DMS114 treated with DMSO at 0.1 percent for 48 hours (cell line): Measurements from ENCODE around the gene MRAP2.

ENCODE experiments used
- DNase-seq: peaks from one replicate; lab custom pipeline; 2025; ENCODE audit not compliant: unreplicated experiment; lab: John Stamatoyannopoulos, UW

The MRAP2 gene

GRCh38 chr6:84033523-84034451 lies at the start of gene MRAP2:
TSS of gene MRAP2 (plus strand) at chr6:84033772. CDS start at chr6:84055319, 21,547 bp downstream.
- DNase-seq: no peak

- DNase-seq: no peak
These were observed 49.2 kb upstream of the MRAP2 start for GRCh38 chr6:83984411-83984810.

GRCh38 chr6:83985308-83985713 lies 48.3 kb upstream of the MRAP2 start:
- DNase-seq: no peak

DNA sequence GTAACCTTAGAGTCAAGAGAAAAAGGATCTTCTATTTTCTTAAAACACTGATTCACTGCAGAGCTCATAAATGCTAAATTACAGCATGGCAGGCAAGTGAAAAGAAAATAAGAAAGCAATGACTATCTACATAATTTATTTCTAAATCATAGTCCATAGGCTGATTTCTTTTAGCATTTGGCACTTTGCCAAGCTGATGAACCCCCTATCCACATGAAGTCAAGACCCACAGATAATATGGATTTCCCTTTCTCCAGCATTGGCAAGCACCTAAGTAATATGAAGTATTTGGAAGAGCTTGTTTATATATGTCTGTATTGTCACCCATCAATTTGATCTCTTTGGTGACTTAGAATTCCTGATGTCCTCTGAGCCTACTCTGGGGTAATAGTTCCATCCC lies 47.9 kb upstream of the MRAP2 start:
- no peak for DNase-seq

GRCh38 chr6:83998021-83998584 lies 35.5 kb upstream of the MRAP2 start:
- no peak for DNase-seq

DNA sequence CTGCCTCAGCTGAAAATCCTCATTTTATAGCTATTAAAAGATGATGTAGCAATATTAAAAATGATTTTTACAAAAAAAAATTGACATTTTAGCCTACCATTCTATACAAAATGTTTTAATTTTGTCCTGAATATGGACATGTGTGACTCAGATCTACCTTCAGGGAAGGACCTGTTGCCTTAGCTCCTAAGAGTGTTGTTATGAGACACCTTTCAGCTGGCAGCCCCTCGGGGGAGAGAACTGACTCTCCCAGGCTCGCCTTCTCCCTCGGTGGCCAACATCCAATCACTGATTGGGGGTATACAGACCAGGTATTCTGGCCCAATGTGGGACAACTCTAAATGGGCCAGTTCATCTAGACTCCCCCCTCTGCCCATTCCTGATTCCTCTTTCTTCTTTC lies 32.5 kb upstream of the MRAP2 start:
- no peak for DNase-seq

DNA sequence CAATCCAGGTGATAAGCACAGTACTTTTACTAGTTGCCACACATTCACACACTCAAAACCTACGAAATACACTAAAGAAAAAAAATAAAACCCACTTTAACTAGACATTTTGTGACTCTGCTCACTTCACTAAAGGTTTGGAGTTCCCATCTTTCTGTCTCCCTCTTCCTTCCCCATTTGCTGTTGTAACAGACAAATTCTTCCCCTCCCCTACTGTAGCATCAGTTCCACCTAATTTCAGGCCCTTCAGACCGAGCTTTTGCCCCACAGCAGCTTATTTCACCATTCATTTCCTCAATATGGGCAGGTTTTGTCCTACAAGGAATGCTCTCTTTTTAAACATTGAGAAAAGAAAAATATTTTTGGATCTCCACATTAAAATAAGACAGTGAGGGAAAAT lies 31.3 kb upstream of the MRAP2 start:
- no peak for DNase-seq

- no peak for DNase-seq
These were observed 30.4 kb upstream of the MRAP2 start for GRCh38 chr6:84003131-84003530.

GRCh38 chr6:84003654-84004053 lies 29.9 kb upstream of the MRAP2 start:
- no peak for DNase-seq

GRCh38 chr6:84007871-84008270 lies 25.7 kb upstream of the MRAP2 start:
- DNase-seq: no peak

DNA sequence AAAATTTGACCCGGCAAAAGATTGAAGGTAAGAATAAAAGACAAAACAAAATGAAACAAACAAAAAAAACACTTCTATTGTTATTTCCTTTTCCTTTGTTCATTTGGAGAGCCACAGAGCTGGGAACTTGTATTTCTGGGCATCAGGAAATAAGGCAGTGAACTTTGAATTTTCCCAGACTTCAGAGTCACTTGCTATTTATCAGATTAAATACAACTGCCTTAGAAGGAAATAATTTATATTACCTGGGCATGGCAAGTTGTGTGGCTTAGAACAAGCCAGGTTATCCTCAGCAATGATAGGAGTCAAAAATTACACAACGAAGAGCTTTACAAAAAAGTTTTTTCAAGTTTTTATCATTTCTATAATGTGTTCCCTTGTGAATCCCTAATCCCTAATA lies 20.2 kb upstream of the MRAP2 start:
- no peak for DNase-seq

GRCh38 chr6:84013931-84014330 lies 19.6 kb upstream of the MRAP2 start:
- no peak for DNase-seq

DNA sequence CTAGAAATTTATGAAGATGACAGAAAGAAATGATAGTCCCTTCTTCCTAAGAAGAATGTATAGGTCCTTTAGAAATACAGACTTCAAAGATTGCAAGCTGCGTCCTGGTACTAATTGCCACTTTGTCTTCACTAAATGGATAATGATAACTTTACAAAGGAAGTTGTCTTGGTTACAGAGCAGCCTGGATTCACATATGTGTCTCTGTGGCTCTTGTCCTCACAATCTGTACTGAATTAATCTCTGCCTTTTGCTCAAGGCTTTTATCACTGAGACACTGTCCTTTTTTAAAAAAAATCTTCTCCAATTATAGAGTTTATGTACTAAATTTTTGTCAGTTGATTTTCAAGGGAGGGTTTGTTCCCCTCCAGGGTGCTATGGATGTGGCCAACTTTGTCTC lies 17.5 kb upstream of the MRAP2 start:
- DNase-seq: no peak

DNA sequence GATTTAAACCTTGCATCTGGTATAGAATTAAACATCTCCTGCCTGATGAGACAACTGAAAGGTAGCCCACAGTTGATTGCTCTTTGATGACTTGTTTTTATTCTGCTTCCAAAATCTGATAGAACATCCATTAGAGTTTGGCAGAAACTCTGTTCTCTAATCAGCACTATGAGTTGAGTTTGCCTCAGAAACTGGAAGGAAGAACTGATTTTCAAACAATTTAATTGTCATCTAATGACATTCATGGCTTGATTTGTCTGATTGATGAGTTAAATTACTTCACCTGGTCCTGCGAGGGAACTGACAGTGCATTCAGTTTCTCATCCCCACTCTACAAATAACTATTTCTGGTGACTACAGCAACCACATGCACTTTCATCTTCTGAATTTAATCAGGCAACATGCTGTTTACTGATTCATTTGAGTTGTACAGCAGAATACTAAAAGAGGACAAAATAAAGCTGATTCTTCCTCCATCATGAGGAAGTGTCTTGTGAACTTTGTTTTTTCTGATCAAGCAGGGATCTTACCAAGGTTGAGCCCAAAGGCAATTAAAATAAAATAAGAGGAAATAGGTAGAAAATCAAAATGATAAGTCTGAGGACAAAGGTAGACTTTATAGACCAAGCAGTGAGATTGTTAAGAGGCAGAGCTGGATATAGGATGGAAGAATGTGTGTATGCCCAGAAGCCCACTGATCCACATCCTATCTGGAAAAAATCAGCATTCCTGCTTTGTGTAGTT lies 15.7 kb upstream of the MRAP2 start:
- no peak for DNase-seq

GRCh38 chr6:84018453-84019061 lies 15.0 kb upstream of the MRAP2 start:
- DNase-seq: no peak

GRCh38 chr6:84019141-84019841 lies 14.3 kb upstream of the MRAP2 start:
- no peak for DNase-seq

- no peak for DNase-seq
These were observed 13.7 kb upstream of the MRAP2 start for GRCh38 chr6:84019842-84020211.

DNA sequence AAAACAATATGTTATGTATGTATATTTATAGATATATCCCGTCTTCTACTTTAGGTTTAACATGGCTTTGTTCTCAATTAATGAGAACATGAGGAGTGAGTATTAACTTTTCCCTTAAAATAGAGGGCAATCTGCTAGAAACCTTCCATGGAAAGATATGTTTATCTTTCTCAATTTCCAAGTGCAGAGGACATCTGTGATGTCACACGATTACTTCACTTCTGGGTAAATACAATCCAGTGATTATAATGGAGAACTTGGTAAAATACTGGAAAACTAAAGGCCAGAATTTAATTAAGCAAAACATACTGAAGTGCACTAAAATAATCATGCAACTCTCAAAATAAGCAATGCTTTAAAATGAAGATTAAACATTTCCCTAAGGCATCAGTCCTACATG lies 11.9 kb upstream of the MRAP2 start:
- DNase-seq: no peak

DNA sequence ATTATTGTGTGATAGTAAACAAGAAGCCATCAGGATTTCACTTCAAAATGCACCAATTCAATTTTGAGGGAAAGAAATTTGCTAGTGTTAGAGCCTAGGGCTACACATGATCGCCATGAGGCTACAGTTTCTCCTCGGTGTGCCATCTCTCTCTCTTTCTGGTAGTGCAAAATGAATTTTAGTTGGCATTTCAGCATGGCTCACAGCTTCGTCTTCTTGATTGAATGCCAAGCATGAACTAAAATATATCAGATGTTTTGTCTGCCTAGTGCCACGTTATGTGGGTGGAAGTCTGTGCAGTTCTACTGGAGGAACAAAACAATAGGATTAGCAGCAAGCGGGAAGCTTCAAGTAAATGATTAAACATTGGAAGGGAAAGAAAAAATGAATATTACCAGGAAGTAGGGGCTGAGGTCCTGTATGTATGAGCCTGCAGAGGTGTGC lies 6.8 kb upstream of the MRAP2 start:
- DNase-seq: no peak

GRCh38 chr6:84027340-84028181 lies 6.0 kb upstream of the MRAP2 start:
- DNase-seq: no peak
